GM23338 (cell line): ENCODE measurements around the gene WDR11. TPM values are rescaled to one million over a fixed set of nuclear protein-coding genes. Genes with fewer than 3 reads are reported as not detected.

Experiments used
- ATAC-seq: fragments of 200-7000 bp; cut with Tn5 transposase; 3 replicates; pipeline ENCODE4 v1.9.1; 2020
- DNase-seq: peaks from one replicate; pipeline ENCODE4 v3.0.0-alpha.2; 2015; ENCODE audit warnings: low spot score
- H2AFZ ChIP-seq: fragments of 200-600 bp; sonication (generic); 2 replicates; pipeline ENCODE4 v1.8.0; 2016; ENCODE audit warnings: antibody characterized with exemption, mild to moderate bottlenecking, moderate library complexity
- H3F3A ChIP-seq: fragments of 200-600 bp; sonication (generic); replicated peaks from 2 replicates; pipeline ENCODE4 v1.8.0; 2017; ENCODE audit warnings: antibody characterized with exemption, mixed run types, low read depth
- H3K27ac ChIP-seq: fragments of 200-600 bp; sonication (generic); 2 replicates; pipeline ENCODE4 v1.6.1; 2016; ENCODE audit warnings: low read depth
- H3K27me3 ChIP-seq: fragments of 200-600 bp; sonication (generic); 2 replicates; pipeline ENCODE4 v1.8.0; 2016; ENCODE audit warnings: mild to moderate bottlenecking, mixed run types, moderate library complexity; ENCODE audit not compliant: insufficient read depth
- H3K36me3 ChIP-seq: fragments of 200-600 bp; sonication (generic); 2 replicates; pipeline ENCODE4 v1.8.0; 2016; ENCODE audit warnings: mild to moderate bottlenecking; ENCODE audit not compliant: insufficient read depth
- H3K4me1 ChIP-seq: fragments of 200-600 bp; sonication (generic); 2 replicates; pipeline ENCODE4 v1.8.0; 2016; ENCODE audit warnings: mild to moderate bottlenecking, moderate library complexity; ENCODE audit not compliant: insufficient read depth
- H3K4me2 ChIP-seq: fragments of 200-600 bp; sonication (generic); 2 replicates; pipeline ENCODE4 v1.7.1; 2017; ENCODE audit warnings: mixed run types
- H3K4me3 ChIP-seq: fragments of 200-600 bp; sonication (generic); 2 replicates; pipeline ENCODE4 v1.6.1; 2016; ENCODE audit warnings: mixed run types
- H3K79me2 ChIP-seq: fragments of 200-600 bp; sonication (generic); replicated peaks from 2 replicates; pipeline ENCODE4 v1.8.0; 2017; ENCODE audit warnings: mild to moderate bottlenecking; ENCODE audit not compliant: insufficient read depth
- H3K9me2 ChIP-seq: fragments of 200-600 bp; sonication (generic); 2 replicates; pipeline ENCODE4 v1.8.0; 2017; ENCODE audit not compliant: insufficient read depth
- H4K20me1 ChIP-seq: fragments of 200-600 bp; sonication (generic); replicated peaks from 2 replicates; pipeline ENCODE4 v1.8.0; 2017; ENCODE audit warnings: mild to moderate bottlenecking; ENCODE audit not compliant: insufficient read depth
- H3K27ac Mint-ChIP-seq: 2 replicates; pipeline ENCODE4 v1.8.0; 2020; ENCODE audit warnings: inconsistent platforms, mild to moderate bottlenecking, moderate library complexity, mixed read lengths
- H3K27me3 Mint-ChIP-seq: 3 replicates; pipeline ENCODE4 v1.8.0; 2022; ENCODE audit warnings: low read depth, mild to moderate bottlenecking, moderate library complexity, mixed read lengths, inconsistent platforms; ENCODE audit not compliant: insufficient read depth, poor library complexity
- H3K36me3 Mint-ChIP-seq: 3 replicates; pipeline ENCODE4 v1.8.0; 2021; ENCODE audit warnings: low read depth, mild to moderate bottlenecking, inconsistent platforms, moderate library complexity, mixed read lengths
- H3K4me1 Mint-ChIP-seq: 3 replicates; pipeline ENCODE4 v1.8.0; 2020; ENCODE audit warnings: mild to moderate bottlenecking, inconsistent platforms, mixed read lengths
- H3K4me3 Mint-ChIP-seq: 3 replicates; pipeline ENCODE4 v1.8.0; 2021; ENCODE audit warnings: moderate library complexity, mild to moderate bottlenecking, inconsistent platforms, mixed read lengths
- H3K9me3 Mint-ChIP-seq: 3 replicates; pipeline ENCODE4 v1.8.0; 2020; ENCODE audit warnings: moderate library complexity, mild to moderate bottlenecking, inconsistent platforms, mixed read lengths
- CREB1 ChIP-seq: fragments of 250-450 bp; sonication (Bioruptor Pico); IDR thresholded peaks from 2 replicates; pipeline ENCODE4 v1.5.0; 2020; ENCODE audit warnings: low read depth, mild to moderate bottlenecking, moderate library complexity
- CTCF ChIP-seq, 2 experiments: fragments of 200-600 bp in 1 of 2; sonication (generic) in 1 of 2; conservative IDR thresholded peaks; 2 replicates each; pipeline versions ENCODE4 v1.5.1 to v1.6.1; 2016 to 2017; ENCODE audit warnings: antibody characterized with exemption in 2 of 2, low read depth in 2 of 2, mild to moderate bottlenecking in 2 of 2, moderate library complexity in 1 of 2
- ETS1 ChIP-seq: IDR thresholded peaks from 2 replicates; pipeline ENCODE4 v1.6.1; 2016; ENCODE audit warnings: antibody characterized with exemption
- EZH2 ChIP-seq: fragments of 200-600 bp; sonication (generic); IDR thresholded peaks from one replicate; pipeline ENCODE4 v1.8.0; 2017; ENCODE audit warnings: antibody characterized with exemption, mild to moderate bottlenecking, low read depth; ENCODE audit not compliant: unreplicated experiment
- EZH2phosphoT487 ChIP-seq: fragments of 200-600 bp; sonication (generic); IDR thresholded peaks from one replicate; pipeline ENCODE4 v1.8.1; 2018; ENCODE audit warnings: antibody characterized with exemption; ENCODE audit not compliant: unreplicated experiment
- JUNB ChIP-seq: IDR thresholded peaks from one replicate; pipeline ENCODE4 v1.6.1; 2016; ENCODE audit warnings: antibody characterized with exemption; ENCODE audit not compliant: unreplicated experiment
- NANOG ChIP-seq: IDR thresholded peaks from 2 replicates; pipeline ENCODE4 v1.6.1; 2016; ENCODE audit warnings: antibody characterized with exemption, borderline replicate concordance
- POLR2AphosphoS5 ChIP-seq: IDR thresholded peaks from 2 replicates; pipeline ENCODE4 v1.6.1; 2016; ENCODE audit warnings: antibody characterized with exemption, low read depth
- REST ChIP-seq: IDR thresholded peaks from one replicate; pipeline ENCODE4 v1.6.1; 2018; ENCODE audit warnings: antibody characterized with exemption; ENCODE audit not compliant: unreplicated experiment
- STAT1 ChIP-seq: IDR thresholded peaks from one replicate; pipeline ENCODE4 v1.6.1; 2016; ENCODE audit warnings: antibody characterized with exemption; ENCODE audit not compliant: unreplicated experiment
- ZNF114 ChIP-seq: fragments of 250-450 bp; sonication (Bioruptor Pico); IDR thresholded peaks from 2 replicates; pipeline ENCODE4 v1.5.0; 2020; ENCODE audit warnings: mild to moderate bottlenecking, moderate library complexity
- ZNF331 ChIP-seq: fragments of 250-450 bp; sonication (Bioruptor Pico); IDR thresholded peaks from 2 replicates; pipeline ENCODE4 v1.5.0; 2020; ENCODE audit warnings: low read depth, mild to moderate bottlenecking, moderate library complexity
- ZNF462 ChIP-seq: fragments of 250-450 bp; sonication (Bioruptor Pico); IDR thresholded peaks from 2 replicates; pipeline ENCODE4 v1.5.0; 2020; ENCODE audit warnings: mild to moderate bottlenecking, moderate library complexity
- polyA plus RNA-seq: library from polyadenylated mRNA; unstranded; fragments of >200 nt; fragmentation: Nextera tagmentation; extraction: Ambion mirVana; gene quantifications from 2 replicates; pipeline ENCODE4 v1.2.1, GENCODE V29; 2016
- total RNA-seq: library from RNA; depleted of rRNA; stranded (reverse); fragments of >200 nt; shearing (Covaris generic); gene quantifications from 2 replicates; pipeline ENCODE4 v1.2.3, GENCODE V29; 2014

Gene WDR11
- total and polyA plus RNA-seq, 2 experiments from 2014 or later = 19.7 to 74.4 TPM

GRCh38 chr10:120806081-120806480 lies 45.1 kb upstream of the WDR11 start:
- Histone ChIP-seq H3K79me2 (no peaks in the 10 kb centered on the region), H3K27ac (no peak overlapping the region), H3K9me2 (peaks cover 4% of the 10 kb centered on the region; the same call in 1 of the 2 replicates), H3K27me3 (no peaks in the 10 kb centered on the region), H3K36me3 (no peaks in the 10 kb centered on the region), H3K4me2 (no peak overlapping the region), H3K4me3 (no peak overlapping the region), H3F3A (peaks cover 5% of the 10 kb centered on the region; the same call in 1 of the 2 replicates), H3K4me1 (peaks cover 13% of the 10 kb centered on the region), H2AFZ (no peak overlapping the region), H4K20me1 (no peaks in the 10 kb centered on the region)
- no peak for ATAC-seq
- peaks cover 29% of the 10 kb centered on the region for H3K4me1 Mint-ChIP-seq
- H3K27ac Mint-ChIP-seq = no peak overlapping the region
- H3K27me3 Mint-ChIP-seq = peaks cover 5% of the 10 kb centered on the region
- no peak for TF ChIP-seq ZNF462 (CRISPR knock-in tag)
- TF ChIP-seq POLR2AphosphoS5 = no peak
- no peak for TF ChIP-seq EZH2phosphoT487
- TF ChIP-seq EZH2 = no peak
- TF ChIP-seq CTCF (conservative IDR thresholded peaks at IDR 0.05; ENCODE audit: low read depth in 2 of 2) = no peak
- TF ChIP-seq NANOG = no peak
- no peak for TF ChIP-seq ZNF331 (CRISPR knock-in tag)
- TF ChIP-seq JUNB = no peak
- no peak for TF ChIP-seq CREB1 (CRISPR knock-in tag)
- TF ChIP-seq ETS1 = no peak
- no peak for TF ChIP-seq REST
- TF ChIP-seq ZNF114 (CRISPR knock-in tag) = no peak
- no peak for TF ChIP-seq STAT1
- no peak for DNase-seq
- no peaks in the 10 kb centered on the region for H3K9me3 Mint-ChIP-seq
- H3K36me3 Mint-ChIP-seq = no peaks in the 10 kb centered on the region
- no peak overlapping the region for H3K4me3 Mint-ChIP-seq
